ENCODE measurements around the gene MATCAP1.

Gene MATCAP1

DNA sequence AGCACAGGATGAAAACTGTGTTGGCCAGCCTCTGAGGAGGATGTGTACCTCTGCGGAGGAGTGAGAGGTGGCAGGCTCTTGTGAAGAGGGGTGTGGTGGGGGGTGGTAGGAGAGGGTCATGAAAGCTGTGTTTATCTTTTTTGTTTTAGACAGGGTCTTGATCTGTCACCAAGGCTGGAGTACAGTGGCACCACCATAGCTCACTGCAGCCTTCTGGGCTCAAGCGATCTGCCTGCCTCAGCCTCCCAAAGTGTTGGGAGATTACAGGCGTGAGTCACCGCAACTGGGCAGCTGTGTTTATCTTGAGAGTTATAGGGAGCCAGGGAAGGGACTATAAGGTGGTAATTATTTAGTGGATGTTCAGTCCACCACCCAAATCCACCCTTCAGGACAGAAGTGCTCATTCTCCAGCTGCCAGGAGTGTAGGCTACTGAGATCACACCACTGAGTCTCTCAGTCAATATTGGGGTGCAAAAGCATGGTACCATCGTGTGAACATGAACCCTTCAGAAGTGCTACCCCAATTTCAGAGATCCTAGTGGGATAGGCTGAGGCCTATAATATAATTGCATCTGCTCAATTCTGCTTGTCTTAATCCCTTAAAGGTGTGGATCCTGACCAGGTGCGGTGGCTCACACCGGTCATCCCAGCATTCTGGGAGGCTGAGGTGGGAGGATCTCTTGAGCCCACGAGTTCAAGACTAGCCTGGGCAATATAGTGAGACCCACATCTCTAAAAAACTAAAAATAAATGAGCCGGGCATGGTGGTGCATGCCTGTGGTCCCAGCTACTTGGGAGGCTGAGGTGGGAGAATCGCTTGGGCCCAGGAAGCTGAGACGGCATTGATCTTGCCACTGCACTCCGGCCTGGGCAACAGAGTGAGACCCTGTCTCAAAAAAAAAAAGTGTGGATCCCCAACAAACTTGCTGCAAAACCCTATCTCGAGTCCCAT lies 7.0 kb upstream of the MATCAP1 start:
- DNase-seq, result no peak

DNA sequence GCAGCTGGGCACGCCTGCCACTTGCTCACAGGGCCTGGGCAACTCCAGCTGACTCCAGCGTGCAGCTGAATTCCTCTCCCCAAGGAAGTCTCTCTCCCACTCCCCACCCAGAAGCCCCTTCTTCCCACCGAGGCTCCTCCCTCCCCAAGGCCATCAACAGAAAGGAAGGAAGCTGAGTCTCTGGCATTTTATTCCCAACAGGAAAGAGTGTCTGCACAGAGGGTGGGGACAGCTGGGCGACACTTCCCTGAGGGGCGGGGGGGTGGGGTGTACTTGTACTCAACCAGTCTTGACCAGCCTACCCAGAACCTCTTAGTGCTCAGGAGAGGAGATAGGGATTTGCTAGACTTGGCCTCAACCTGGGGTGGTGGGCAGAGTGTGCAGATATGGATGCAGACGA lies 6.3 kb upstream of the MATCAP1 start, which contains the start of gene EXOC3L1:
Gene EXOC3L1, minus strand, starts transcription at position 96 of the 400 bp plus-strand sequence. CDS start 460 bp downstream, outside the sequence.
- no peak for DNase-seq

DNA sequence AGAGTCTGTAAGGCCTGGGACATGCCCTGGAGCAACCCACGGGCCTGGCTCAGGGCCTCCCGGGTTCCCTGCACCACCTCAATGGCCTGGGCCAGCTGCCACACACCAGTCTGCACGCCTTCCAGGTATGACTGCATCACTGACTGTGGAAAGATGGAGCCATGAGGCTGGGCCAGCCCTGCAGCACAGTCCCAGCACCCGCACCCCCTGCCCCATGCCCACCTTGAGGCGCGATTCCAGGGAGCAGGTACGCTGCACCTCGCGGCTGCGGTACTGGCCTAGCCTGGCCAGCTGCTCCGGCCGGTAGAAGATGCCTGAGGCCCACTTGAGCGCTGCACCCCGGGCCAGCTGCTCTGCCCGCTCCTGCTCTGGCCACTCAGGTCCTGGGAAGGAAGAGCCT lies 5.0 kb upstream of the MATCAP1 start:
- DNase-seq, result no peak

DNA sequence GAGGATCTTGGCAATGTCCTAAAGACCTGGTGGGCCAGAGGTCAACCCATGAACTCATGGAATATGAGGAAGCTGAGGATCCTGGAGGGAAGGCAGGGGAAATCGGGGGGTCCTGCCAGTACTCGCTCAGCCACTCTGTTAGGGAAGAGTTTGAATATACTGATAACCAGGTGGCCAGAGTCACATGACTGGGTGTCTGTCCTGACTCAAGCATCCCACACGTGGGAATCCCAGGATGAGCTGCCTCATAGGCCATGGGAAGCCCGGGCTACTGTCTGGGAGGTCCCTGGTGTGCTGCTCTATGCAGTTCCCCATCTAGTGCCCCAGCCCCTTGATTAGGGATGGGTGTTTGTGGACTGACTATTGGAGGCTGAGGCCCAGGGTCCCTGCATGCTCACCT lies 4.6 kb upstream of the MATCAP1 start:
- DNase-seq, result no peak

DNA sequence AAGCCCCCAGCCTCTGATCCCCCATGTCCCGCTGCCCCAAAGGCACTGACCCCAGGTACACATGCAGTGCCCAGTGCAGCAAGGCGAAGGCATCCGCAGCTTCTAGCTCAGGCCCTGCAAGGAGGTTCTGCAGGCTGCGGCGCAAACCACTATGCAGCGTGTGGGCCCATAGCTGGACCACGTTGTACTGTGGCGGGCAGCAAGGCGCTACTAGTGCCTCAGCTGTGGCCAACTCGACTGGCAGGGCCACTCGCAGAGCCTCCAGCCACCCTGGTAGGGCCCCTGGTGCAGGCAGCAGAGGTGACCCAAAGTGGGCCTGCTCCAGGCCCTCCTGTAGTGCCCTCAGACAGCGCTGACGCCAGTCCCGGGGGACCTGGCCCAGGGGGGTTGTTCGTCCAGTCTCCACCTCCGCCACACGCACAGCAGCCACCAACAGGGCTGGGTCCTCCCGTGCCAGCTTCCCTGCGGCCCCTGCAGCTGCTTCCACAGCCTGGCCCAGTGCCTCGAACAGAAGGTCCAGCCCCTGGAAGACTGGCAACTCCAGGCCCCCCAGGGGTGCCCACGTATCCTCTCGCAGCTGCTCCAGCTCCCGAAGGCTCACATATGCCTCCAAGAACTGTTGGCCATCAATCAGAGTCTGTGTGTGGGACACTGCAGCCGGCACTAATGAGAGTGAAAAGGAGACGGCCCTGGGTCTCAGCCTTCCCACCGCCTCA lies 3.6 kb upstream of the MATCAP1 start:
- no peak for DNase-seq

DNA sequence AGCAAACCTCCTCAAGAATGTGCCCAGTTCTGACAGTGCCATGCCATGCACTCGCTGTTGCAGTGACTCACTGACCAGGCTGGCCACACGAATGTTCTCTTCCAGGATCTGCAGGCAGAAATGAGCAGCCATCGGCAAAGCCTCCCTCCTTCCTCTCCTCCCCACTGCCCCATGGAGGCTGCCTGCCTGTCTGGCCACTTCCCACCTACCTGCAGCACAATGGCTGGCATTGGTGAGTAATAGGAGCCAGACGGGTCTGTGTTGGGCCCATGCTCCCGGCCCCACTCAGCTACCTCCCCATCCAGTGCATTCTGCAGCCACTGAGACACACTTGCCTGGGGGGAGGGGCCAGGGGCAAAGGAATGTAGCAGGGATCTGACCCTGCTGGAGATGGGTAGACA lies 2.8 kb upstream of the MATCAP1 start:
- peak; percentile 44 for DNase-seq

DNA sequence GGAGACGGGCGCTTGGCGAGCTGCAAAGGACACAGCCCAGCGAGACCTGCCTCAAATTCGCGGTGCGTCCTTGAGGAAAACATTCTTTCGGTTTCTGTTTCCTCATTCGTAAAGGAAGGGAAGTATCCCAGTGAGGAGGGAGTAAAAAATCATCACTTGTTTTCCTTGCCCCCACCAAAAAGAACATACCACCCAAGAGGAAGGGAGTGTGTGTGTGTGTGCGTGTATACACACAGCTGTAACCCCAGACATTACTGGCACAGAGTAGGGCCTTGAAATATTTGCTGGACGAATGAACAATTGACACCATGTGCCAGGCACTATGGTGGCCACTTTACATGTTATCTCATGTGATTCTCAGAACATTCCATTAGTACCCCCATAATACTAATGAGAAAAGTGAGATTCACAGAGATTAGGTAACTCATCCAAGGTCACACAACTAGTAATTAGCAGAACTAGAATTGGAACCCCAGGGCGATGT lies 1.9 kb upstream of the MATCAP1 start:
- no peak for DNase-seq

DNA sequence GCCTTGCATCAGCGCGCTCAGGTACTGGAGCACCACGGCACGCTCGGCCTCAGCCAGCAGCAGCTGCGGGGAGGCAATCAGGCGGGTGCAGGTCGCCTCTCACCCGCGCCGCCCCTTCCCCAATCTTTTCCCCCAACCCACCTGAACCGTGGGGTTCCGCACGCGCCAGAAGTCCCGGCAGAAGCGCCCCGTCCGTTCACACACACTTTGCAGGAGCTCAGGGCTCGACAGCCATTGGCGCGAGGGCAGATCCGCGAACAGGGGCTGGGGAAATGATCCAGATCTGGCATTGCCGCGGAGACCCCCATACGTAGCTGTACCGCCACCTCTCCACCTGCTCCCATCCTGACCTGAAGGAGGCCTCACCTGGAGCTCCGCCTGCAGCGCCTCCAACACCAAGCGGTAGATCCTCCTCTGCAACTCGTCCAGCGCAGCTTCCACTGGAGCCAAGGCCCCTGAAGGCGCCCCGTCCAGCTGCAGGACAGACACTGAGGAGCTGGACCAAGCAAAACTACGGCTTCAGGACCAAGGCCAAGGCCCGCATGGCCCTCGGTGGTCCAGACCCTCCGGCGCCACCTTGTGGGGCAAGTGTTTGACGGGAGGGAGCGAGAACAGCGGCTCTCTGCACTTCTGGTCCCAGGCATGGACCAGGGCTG lies 1.4 kb upstream of the MATCAP1 start:
- DNase-seq, result peak; percentile 86

DNA sequence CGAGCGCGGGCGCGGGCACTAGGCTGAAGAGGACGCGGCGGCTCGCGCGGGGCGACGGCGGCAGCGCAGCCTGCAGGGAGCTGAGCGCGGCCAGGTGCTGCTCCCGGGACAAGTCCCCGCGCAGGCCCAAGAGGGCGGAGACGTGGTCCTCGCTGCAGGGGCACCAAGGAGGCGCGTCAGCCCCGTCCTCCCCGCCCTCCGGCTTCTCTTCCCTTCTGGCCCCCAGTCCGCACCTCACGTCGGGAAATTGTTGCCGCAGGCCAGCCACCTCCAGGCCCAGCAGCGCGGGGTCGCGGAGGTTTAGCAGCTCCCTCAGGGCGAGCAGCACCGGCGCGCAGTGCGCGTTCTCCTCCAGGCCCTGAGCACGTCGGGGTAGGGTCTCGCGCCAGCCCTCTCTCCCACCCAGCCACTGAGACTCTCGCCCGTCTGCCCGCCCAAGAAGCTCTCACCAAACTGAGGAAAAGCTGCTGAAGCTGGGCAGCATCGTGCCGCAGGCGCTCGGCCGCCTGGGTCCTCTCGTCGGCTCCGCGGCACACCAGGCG lies 761 bp upstream of the MATCAP1 start:
- DNase-seq, result no peak

DNA sequence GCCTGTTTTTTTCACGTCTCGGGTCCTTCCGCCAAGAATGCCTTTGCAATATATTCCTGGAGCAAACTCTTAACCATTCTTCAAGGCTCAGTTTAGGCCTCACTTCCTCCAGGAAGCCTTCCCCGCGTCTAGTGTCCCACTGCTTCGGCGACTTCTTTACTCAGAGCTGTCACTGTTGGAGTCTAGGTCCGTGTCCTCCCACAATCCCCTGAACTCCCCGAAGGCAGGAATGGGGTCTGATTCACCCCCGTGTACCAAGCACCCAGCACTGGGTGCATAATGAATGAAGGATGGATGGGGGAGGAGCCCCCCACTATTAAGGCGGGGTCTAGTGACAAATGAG lies 508 bp downstream of the MATCAP1 start:
- DNase-seq, result no peak

DNA sequence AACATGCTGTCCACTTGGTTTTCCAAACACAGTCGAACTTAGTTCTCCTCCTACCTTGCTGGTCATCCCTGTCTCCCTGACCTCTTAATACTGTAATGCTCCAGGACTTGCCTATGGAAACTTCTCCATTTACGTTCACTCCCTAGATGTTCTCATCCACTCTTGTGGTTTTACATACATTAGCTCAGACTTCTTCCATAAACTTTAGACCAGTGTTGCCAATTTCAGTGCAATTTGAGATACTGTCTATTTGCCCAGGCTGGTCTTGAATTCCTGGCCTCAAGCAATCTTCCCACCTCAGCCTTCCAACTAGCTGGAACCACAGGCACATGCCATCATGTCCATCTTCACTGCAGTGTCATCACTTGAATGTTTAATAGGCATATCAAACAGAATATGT lies 1.5 kb downstream of the MATCAP1 start:
- DNase-seq, result no peak

DNA sequence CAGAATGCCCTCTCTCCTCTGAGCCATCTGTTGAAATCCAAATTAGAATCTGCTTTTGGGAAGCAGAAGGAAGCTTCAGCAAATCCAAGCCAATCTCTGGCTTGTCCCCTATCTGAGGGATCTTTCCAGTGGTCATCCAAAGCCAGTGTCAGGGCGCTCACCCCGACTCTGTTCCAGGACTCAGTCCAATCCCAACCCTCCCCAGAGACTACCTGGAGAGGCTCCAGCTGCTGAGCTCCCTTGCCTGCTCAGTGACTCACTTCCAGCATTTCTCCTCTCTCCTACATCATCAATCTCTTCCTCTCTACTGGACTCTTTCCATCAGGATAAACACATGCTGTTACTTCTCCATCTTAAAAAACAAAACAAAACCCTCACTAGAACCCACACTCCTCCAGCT lies 2.4 kb downstream of the MATCAP1 start:
- peak; percentile 70 for DNase-seq

DNA sequence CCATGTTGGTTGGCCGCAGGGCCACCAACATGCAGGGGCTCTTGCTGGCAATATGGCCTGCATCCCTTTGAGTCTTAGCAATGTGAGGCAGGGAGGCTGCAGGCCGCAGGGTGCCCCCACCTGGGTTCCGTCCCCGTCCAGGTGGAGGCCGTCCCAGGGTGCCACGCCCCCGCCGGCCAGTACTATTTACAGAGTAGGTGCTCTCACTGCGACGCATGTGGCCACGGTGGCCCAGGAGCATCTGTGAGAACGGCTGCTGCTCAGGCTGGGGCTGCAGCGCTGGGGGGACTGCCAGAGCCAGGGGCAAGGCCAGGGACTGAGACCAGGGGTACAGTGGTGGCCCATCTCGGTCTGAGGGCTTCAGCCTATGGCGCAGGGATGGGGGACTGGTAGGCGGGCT lies 3.6 kb downstream of the MATCAP1 start:
- no peak for DNase-seq

DNA sequence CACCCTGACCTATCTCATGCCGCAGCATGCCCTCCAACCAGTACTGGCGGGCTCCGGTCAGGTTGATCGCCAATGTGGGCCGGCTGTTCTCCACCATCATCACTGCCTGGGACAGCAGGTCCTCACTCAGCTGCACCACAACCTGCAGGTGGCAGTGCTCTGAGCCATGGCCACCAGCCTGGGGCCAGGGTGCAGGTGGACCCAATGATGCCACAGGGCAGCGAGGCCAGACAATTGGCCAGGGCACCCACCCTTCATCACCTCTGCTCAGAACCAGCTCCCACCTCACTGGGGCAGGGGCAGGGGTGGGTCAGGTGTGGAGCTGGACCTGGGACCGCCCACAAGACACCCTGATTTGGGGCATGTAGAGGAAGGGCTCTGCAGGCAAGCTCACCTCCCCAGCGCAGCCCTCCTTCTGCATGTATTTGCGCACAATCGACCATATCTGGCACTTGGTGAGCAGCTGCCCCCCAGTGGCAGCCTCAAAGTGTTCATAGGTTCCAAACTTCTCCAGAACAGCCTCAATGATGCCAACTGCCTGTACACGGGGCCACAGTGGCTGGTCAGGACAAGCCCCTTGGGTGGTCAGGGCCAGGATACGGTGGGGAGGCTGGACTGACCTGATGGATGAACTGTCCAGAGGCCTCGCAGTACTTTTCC lies 4.2 kb downstream of the MATCAP1 start:
- no peak for DNase-seq

DNA sequence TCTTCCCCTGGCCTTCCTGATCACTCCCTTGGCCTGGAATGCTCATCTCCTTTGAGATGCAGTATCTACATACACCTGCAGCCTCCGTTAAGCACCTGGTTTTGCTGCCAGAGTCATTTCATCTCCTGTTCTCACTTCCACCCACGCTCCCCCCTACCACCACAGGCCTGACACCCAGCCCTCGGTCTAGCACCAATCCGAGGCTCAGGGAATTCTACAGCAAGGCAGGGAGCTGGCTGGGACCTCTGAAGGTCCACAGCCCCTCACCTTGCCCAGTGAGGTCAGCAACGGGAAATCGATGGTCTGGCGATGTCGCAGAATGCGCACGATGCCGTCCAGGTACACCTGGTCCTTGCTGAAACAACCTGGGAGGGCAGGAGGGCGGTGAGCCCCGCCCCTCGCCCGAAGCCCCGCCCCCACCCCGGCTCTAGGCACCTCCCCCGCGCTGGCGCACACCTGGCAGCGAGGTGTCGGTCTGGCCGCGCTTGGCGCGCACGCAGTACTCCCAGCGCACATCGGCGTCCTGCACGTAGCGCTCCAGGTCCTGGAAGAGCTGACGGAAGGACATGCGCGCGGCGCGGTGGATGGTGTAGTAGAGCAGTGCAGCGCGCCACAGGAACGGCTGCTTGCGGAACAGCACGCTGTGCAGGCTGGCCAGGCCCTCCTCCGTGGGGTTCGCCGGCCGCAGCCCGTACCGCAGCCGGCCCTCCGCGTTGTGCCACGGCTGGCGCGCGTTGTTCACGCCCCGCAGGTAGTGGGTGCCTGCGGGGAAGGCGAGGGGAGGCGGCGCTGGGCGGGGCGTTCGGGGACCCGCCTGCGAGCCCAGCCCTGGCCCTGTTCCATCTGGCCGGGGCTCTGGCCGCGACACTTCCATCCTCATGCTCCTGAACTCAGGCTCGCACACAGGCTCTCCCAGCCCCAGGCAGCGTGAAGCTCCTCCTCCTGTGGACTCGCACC lies 5.7 kb downstream of the MATCAP1 start:
- peak; percentile 42 for DNase-seq

DNA sequence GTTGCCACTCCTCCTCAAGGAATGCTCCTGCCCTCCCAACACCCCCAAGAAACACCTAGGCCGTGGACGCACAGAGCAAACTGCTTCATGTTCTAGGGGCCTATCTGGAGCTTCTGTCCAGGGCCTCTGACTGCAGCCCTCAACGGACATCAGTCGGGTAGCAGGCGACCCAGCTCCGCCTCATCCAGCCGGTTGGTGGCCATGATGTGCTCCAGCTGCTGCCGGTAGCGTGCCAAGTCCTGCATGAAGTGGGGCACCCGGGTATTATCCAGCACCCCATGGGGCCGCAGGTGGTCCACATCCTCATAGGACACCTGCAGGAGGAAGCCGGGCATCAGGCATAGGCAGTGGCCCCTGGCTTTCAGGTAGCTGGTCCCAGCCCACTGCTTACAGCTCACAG lies 7.1 kb downstream of the MATCAP1 start:
- no peak for DNase-seq

DNA sequence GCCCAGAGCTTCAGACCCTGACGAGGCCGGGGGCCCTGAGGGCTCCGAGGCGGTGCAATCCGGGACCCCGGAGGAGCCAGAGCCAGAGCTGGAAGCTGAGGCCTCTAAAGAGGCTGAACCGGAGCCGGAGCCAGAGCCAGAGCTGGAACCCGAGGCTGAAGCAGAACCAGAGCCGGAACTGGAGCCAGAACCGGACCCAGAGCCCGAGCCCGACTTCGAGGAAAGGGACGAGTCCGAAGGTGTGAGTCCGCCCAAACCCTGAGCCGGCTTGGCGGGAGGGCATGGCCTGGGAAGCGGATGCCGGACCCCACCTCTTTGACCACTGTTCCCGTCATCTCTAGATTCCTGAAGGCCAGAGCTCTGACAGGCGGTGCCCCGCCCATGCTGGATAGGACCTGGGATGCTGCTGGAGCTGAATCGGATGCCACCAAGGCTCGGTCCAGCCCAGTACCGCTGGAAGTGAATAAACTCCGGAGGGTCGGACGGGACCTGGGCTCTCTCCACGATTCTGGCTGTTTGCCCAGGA lies 9.0 kb downstream of the MATCAP1 start:
- no peak for DNase-seq

DNA sequence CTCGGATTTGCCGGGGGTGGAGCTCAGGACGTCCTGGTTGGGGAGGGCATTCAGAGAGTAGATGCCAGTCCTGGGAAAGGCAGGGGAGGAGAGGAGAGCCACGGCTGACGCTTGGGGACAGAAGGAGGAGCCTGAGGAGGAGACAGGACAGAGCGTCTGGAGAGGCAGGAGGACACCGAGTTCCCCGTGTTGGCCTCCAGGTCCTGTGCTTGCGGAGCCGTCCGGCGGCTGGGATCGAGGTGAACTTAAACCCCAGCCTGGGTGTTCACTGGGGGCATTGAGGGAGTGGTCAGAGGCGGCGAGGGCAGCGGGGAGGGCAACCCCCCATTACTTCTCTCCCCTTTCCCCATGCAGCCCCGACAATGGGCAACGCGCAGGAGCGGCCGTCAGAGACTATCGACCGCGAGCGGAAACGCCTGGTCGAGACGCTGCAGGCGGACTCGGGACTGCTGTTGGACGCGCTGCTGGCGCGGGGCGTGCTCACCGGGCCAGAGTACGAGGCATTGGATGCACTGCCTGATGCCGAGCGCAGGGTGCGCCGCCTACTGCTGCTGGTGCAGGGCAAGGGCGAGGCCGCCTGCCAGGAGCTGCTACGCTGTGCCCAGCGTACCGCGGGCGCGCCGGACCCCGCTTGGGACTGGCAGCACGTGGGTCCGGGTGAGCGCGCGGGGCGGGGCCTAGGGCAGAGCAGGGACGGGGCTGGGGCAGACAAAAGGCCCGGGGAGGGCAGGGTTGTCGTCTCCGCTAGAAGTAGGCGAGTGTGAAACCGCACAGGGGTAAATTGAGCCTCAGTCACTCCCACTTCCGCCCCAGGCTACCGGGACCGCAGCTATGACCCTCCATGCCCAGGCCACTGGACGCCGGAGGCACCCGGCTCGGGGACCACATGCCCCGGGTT lies 9.7 kb downstream of the MATCAP1 start:
- peak; percentile 84 for DNase-seq

DNA sequence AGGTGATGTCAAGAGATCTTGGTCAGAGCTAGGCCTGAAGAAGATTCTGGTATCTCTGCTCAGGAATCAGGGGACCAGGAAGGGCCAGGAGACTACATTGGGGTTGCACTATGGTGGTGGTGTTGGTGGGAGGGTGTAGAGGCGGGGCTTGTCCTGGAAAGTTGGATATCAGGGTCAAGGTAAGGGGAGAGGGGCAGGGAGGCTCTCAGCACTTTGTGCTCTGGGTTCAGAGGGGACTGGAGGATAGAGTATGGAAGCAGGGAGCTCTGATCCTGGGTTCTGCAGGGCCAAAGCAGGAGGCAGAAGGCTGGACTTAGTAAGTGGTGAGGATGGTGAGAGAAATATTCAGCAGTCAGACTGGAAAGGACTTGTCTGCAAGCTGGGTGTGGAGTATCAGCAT lies 10.4 kb downstream of the MATCAP1 start:
- no peak for DNase-seq

Measured in fibroblast of skin of back (primary cell).